Myometrial cell (primary cell): Measurements from ENCODE around the gene SPAG16. TPM values are rescaled to one million over a fixed set of nuclear protein-coding genes. Genes with fewer than 3 reads are reported as not detected.

Experiments used
- total RNA-seq: library from RNA; depleted of rRNA; stranded (reverse); fragments of >200 nt; gene quantifications from 2 replicates; pipeline ENCODE4 v1.2.3, GENCODE V29; 2015

Gene SPAG16
- total RNA-seq: 12.4 and 20.4 TPM in 2 replicates

DNA sequence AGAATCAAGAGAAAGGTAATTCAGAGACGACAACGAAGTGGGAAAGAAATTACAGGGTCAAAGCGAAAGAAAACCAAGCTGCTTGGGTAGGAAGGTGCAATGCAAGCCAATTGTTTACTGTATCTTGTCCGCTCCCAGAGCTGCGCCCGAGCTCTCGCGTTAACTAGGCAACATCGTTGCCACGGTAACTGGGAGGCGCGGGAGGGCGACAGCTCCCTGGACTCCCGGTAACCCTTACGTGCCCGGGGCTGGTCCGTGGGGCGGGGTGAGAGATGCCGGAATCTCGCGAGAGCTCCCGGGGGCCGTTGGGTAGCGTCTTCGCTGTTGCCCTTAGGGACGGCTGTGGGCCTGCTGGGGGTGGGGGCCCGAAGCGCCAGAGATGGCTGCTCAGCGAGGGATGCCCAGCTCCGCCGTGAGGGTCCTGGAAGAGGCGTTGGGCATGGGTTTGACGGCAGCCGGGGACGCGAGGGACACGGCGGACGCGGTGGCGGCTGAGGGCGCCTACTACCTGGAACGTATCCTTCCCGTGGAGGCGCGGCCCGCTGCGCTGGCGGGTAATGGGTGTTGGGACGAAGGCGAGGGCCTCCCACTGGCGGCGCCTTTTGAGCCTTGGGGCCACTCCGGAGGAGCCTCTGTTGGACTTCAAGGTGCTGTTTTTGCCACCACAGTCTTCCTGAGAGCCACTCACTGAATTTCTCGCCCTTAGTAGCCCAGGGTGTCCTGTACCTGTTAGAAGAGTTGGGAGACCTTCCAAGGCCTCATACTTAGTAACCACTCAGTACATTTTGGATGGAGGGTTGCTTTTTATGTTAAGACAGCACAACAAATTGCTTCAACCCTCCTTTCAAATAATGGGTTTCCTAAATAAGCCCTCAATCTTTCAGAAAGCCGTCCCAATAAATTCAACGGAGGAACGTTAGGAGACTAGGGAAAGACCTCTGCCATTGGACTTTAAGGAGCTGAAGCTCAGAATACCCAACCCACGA, at the start of gene SPAG16:
Gene SPAG16, plus strand, starts transcription at position 360 of the 986 bp plus-strand sequence.

DNA sequence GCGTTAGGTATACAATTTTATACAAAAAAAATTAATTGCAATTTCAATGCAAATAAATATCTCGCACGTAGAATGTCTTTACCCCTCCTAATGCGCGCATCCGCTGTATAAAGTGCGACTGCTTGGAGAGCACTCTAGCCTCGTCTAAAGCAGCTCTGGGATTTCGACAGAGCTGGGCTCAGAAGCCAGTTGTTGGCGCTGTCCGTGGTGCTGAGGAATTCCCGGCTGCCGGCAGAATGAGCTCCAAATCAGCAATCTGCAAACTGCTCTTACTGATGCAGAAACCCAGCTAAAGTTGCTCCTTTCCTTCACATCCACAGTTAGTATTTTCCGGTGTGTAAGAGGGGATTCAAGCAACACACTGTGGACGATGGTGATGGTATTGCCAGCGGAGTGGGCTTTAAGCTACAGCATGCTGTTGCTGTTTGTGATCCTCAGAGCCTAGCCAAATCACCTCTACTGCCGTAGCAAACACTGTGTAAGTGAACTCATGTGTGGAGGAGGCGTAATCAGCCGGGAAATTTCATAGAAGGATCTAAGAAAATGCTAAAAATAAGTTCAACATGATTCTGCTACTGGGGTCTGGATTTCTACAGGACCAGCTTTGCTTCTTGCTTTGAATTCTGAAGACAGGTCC, 1126.8 kb downstream of the SPAG16 start, which contains the start of gene VWC2L:
Gene VWC2L, plus strand, starts transcription at position 137 of the 637 bp plus-strand sequence. CDS start 3,140 bp downstream, outside the sequence.

Other genes with a start within 250 kb of the SPAG16 start
- gene IKZF2, start 132.9 kb upstream of the SPAG16 start, total RNA-seq: 16.8 and 25.9 TPM in 2 replicates